GM12878 (cell line): ENCODE results near the gene BDP1.

Source experiments
- EP300 ChIP-seq, 2 experiments: fragments of 150-350 bp in 1 of 2; IDR thresholded peaks; 2 replicates each; pipeline ENCODE4 v1.6.1; 2011 to 2012; ENCODE audit warnings: low read depth in 2 of 2, low read length in 2 of 2, borderline replicate concordance in 1 of 2, improper control_type of control experiment in 1 of 2, inconsistent platforms in 1 of 2; ENCODE audit not compliant: control insufficient read depth in 1 of 2
- JUND ChIP-seq: IDR thresholded peaks from 2 replicates; pipeline ENCODE4 v1.6.1; 2012; ENCODE audit warnings: low read depth, mild to moderate bottlenecking, low read length, improper control_type of control experiment, moderate library complexity
- POLR2AphosphoS5 ChIP-seq: IDR thresholded peaks from 2 replicates; pipeline ENCODE4 v1.6.1; 2011; ENCODE audit warnings: mild to moderate bottlenecking, low read length, inconsistent platforms
- RAD21 ChIP-seq: IDR thresholded peaks from 2 replicates; pipeline ENCODE4 v1.6.1; 2011; ENCODE audit warnings: mild to moderate bottlenecking, low read depth, low read length, moderate library complexity; ENCODE audit not compliant: insufficient read depth
- ZNF384 ChIP-seq: IDR thresholded peaks from 2 replicates; pipeline ENCODE4 v1.6.1; 2012; ENCODE audit warnings: low read depth, mild to moderate bottlenecking, low read length, improper control_type of control experiment, borderline replicate concordance
- TF ChIP-seq, protein P1 (sequence below), 3 experiments: IDR thresholded peaks in 2 of 3; conservative IDR thresholded peaks in 1 of 3; 2 replicates each; pipeline ENCODE4 v1.5.1; 2011; ENCODE audit warnings: low read depth in 3 of 3, low read length in 3 of 3, mild to moderate bottlenecking in 3 of 3, control low read depth in 2 of 3, moderate library complexity in 2 of 3, inconsistent platforms in 1 of 3, mixed read lengths in 1 of 3; ENCODE audit not compliant: control insufficient read depth in 2 of 3, insufficient read depth in 1 of 3; ENCODE audit errors: extremely low read depth in 1 of 3
- TF ChIP-seq, protein P2 (sequence below): fragments of 450-650 bp; formaldehyde crosslinking; IDR thresholded peaks from 2 replicates; pipeline ENCODE4 v1.4.0; 2020; ENCODE audit warnings: mild to moderate bottlenecking, moderate library complexity
- TF ChIP-seq, protein P3 (sequence below): IDR thresholded peaks from 2 replicates; pipeline ENCODE4 v1.6.1; 2011; ENCODE audit warnings: borderline replicate concordance, low read depth, mild to moderate bottlenecking, moderate library complexity, mixed read lengths, low read length; ENCODE audit not compliant: insufficient read depth; ENCODE audit errors: extremely low read length
- TF ChIP-seq, protein P4 (sequence below): fragments of 450-650 bp; IDR thresholded peaks from 2 replicates; pipeline ENCODE4 v1.6.1; 2017; ENCODE audit warnings: mild to moderate bottlenecking, low read depth, inconsistent platforms; ENCODE audit not compliant: poor library complexity, severe bottlenecking
- TF ChIP-seq, protein P5 (sequence below): fragments of 450-650 bp; conservative IDR thresholded peaks from 2 replicates; pipeline ENCODE4 v1.6.1; 2017; ENCODE audit warnings: mild to moderate bottlenecking, moderate library complexity

DNA sequence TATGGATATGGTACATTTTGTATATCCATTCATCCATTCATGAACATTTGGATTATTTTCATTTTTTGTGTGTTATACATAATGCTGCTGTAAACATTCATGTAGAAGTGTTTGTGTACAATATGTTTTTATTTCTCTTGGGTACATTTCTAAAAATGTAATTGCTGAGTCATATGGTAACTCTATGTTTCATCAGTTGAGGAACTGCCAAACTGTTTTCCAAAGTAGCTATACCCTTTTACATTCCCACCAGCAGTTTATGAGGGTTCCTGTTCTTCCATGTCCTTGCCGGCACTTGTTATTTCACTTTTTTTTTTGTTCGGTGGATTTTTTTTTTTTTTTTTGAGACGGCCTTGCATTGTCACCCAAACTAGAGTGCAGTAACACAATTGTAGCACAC lies 77.7 kb downstream of the BDP1 start:
- TF ChIP-seq, protein P1, sequence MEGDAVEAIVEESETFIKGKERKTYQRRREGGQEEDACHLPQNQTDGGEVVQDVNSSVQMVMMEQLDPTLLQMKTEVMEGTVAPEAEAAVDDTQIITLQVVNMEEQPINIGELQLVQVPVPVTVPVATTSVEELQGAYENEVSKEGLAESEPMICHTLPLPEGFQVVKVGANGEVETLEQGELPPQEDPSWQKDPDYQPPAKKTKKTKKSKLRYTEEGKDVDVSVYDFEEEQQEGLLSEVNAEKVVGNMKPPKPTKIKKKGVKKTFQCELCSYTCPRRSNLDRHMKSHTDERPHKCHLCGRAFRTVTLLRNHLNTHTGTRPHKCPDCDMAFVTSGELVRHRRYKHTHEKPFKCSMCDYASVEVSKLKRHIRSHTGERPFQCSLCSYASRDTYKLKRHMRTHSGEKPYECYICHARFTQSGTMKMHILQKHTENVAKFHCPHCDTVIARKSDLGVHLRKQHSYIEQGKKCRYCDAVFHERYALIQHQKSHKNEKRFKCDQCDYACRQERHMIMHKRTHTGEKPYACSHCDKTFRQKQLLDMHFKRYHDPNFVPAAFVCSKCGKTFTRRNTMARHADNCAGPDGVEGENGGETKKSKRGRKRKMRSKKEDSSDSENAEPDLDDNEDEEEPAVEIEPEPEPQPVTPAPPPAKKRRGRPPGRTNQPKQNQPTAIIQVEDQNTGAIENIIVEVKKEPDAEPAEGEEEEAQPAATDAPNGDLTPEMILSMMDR (IDR thresholded peaks at IDR 0.05 in 2 of 3, conservative IDR thresholded peaks at IDR 0.05 in 1 of 3; ENCODE audit: control insufficient read depth in 2 of 3, extremely low read depth in 1 of 3, insufficient read depth in 1 of 3, low read depth in 3 of 3, low read length in 3 of 3) = no peak
- TF ChIP-seq EP300 (IDR thresholded peaks at IDR 0.05; ENCODE audit: borderline replicate concordance in 1 of 2, control insufficient read depth in 1 of 2, low read depth in 2 of 2, low read length in 2 of 2) (no peak), POLR2AphosphoS5 (no peak), ZNF384 (no peak), JUND (no peak), RAD21 (no peak)
- TF ChIP-seq, protein P2, sequence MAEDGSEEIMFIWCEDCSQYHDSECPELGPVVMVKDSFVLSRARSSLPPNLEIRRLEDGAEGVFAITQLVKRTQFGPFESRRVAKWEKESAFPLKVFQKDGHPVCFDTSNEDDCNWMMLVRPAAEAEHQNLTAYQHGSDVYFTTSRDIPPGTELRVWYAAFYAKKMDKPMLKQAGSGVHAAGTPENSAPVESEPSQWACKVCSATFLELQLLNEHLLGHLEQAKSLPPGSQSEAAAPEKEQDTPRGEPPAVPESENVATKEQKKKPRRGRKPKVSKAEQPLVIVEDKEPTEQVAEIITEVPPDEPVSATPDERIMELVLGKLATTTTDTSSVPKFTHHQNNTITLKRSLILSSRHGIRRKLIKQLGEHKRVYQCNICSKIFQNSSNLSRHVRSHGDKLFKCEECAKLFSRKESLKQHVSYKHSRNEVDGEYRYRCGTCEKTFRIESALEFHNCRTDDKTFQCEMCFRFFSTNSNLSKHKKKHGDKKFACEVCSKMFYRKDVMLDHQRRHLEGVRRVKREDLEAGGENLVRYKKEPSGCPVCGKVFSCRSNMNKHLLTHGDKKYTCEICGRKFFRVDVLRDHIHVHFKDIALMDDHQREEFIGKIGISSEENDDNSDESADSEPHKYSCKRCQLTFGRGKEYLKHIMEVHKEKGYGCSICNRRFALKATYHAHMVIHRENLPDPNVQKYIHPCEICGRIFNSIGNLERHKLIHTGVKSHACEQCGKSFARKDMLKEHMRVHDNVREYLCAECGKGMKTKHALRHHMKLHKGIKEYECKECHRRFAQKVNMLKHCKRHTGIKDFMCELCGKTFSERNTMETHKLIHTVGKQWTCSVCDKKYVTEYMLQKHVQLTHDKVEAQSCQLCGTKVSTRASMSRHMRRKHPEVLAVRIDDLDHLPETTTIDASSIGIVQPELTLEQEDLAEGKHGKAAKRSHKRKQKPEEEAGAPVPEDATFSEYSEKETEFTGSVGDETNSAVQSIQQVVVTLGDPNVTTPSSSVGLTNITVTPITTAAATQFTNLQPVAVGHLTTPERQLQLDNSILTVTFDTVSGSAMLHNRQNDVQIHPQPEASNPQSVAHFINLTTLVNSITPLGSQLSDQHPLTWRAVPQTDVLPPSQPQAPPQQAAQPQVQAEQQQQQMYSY (CRISPR knock-in tag) = no peak
- TF ChIP-seq, protein P3, sequence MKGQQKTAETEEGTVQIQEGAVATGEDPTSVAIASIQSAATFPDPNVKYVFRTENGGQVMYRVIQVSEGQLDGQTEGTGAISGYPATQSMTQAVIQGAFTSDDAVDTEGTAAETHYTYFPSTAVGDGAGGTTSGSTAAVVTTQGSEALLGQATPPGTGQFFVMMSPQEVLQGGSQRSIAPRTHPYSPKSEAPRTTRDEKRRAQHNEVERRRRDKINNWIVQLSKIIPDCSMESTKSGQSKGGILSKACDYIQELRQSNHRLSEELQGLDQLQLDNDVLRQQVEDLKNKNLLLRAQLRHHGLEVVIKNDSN = no peak
- TF ChIP-seq, protein P4, sequence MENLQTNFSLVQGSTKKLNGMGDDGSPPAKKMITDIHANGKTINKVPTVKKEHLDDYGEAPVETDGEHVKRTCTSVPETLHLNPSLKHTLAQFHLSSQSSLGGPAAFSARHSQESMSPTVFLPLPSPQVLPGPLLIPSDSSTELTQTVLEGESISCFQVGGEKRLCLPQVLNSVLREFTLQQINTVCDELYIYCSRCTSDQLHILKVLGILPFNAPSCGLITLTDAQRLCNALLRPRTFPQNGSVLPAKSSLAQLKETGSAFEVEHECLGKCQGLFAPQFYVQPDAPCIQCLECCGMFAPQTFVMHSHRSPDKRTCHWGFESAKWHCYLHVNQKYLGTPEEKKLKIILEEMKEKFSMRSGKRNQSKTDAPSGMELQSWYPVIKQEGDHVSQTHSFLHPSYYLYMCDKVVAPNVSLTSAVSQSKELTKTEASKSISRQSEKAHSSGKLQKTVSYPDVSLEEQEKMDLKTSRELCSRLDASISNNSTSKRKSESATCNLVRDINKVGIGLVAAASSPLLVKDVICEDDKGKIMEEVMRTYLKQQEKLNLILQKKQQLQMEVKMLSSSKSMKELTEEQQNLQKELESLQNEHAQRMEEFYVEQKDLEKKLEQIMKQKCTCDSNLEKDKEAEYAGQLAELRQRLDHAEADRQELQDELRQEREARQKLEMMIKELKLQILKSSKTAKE = no peak
- TF ChIP-seq, protein P5, sequence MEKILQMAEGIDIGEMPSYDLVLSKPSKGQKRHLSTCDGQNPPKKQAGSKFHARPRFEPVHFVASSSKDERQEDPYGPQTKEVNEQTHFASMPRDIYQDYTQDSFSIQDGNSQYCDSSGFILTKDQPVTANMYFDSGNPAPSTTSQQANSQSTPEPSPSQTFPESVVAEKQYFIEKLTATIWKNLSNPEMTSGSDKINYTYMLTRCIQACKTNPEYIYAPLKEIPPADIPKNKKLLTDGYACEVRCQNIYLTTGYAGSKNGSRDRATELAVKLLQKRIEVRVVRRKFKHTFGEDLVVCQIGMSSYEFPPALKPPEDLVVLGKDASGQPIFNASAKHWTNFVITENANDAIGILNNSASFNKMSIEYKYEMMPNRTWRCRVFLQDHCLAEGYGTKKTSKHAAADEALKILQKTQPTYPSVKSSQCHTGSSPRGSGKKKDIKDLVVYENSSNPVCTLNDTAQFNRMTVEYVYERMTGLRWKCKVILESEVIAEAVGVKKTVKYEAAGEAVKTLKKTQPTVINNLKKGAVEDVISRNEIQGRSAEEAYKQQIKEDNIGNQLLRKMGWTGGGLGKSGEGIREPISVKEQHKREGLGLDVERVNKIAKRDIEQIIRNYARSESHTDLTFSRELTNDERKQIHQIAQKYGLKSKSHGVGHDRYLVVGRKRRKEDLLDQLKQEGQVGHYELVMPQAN = no peak
